ENCODE data around the gene RPTOR.

DNA sequence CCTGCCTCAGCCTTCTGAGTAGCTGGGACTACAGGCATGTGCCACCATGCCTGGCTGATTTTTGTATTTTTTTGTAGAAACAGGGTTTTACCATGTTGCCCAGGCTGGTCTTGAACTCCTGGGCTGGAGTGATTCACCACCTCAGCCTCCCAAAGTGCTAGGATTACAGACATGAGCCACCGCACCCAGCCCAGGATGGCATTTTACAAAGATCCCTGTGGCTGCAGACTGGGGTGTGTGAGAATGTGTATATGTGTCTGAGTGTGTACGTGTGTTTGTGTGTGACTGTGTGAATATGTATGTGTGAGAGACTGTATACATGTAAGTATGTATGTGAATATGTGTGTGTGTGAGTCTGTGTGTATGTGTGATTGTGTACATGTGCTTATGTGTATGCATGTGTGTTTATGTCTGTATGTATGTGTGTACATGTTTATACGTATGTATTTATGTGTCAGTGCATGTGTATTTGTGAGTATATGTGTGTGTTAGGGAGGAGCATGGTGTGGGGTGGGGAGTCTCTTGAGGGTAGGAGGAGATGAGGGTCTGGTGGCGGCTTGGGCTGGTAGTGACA, 17.0 kb downstream of the RPTOR start:
- TF ChIP-seq POLR2A (IDR thresholded peaks at IDR 0.05): no peak
- TF ChIP-seq, protein P1, sequence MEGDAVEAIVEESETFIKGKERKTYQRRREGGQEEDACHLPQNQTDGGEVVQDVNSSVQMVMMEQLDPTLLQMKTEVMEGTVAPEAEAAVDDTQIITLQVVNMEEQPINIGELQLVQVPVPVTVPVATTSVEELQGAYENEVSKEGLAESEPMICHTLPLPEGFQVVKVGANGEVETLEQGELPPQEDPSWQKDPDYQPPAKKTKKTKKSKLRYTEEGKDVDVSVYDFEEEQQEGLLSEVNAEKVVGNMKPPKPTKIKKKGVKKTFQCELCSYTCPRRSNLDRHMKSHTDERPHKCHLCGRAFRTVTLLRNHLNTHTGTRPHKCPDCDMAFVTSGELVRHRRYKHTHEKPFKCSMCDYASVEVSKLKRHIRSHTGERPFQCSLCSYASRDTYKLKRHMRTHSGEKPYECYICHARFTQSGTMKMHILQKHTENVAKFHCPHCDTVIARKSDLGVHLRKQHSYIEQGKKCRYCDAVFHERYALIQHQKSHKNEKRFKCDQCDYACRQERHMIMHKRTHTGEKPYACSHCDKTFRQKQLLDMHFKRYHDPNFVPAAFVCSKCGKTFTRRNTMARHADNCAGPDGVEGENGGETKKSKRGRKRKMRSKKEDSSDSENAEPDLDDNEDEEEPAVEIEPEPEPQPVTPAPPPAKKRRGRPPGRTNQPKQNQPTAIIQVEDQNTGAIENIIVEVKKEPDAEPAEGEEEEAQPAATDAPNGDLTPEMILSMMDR (IDR thresholded peaks at IDR 0.05): no peak
